HCT116 (cell line): ENCODE measurements around the gene KIF26B. TPM values are rescaled to one million over a fixed set of nuclear protein-coding genes. Genes with fewer than 3 reads are reported as not detected.

ENCODE experiments used
- ATAC-seq: fragments of 200-7000 bp; cut with Tn5 transposase; 2 replicates; pipeline ENCODE4 v1.9.1; 2020; ENCODE audit warnings: mild to moderate bottlenecking, moderate library complexity
- BruUV-seq: library from RNA; stranded (reverse); fragments of 400-500 nt; replicated peaks from 2 replicates; lab custom pipeline; 2021; lab: Mats Ljungman, UMichigan
- CTCF ChIA-PET: fragments of 300-600 bp; sonication (Branson Sonifier 250); formaldehyde crosslinking; loops from one replicate; lab custom pipeline; 2021; ENCODE audit warnings: antibody characterized with exemption; lab: Charles Lee
- POLR2A ChIA-PET: fragments of 300-600, 350-600 bp; sonication (Branson Sonifier 250); formaldehyde crosslinking; loops from one replicate; lab custom pipeline; 2021; ENCODE audit warnings: antibody characterized with exemption; lab: Charles Lee
- RAD21 ChIA-PET, 2 experiments: fragments of 300-600 bp; sonication (Branson Sonifier 250); formaldehyde crosslinking; loops; one replicate each; lab custom pipeline; 2023; ENCODE audit warnings: low total read pairs in 2 of 2; ENCODE audit not compliant: uncharacterized antibody in 2 of 2, unreplicated experiment in 2 of 2, low non-redundant PET in 1 of 2; lab: Charles Lee
- DNase-seq: peaks from one replicate; pipeline ENCODE4 v3.0.0-alpha.2; 2010; ENCODE audit warnings: low read depth, low spot score
- H2AFZ ChIP-seq: fragments of 200-600 bp; shearing (Covaris generic), sonication (generic); 2 replicates; pipeline ENCODE4 v1.6.1; 2017; ENCODE audit warnings: low read depth, mixed run types, mixed read lengths, antibody characterized with exemption, low read length; ENCODE audit not compliant: poor library complexity, severe bottlenecking
- H3K27ac ChIP-seq: 2 replicates; pipeline ENCODE4 v1.5.1; 2012; ENCODE audit warnings: low read depth, low read length
- H3K27me3 ChIP-seq: fragments of 200-600 bp; sonication (generic); 2 replicates; pipeline ENCODE4 v1.6.1; 2016; ENCODE audit warnings: mixed run types, low read length, mixed read lengths; ENCODE audit not compliant: insufficient read depth
- H3K36me3 ChIP-seq, 2 experiments: fragments of 200-500 bp in 1 of 2; fragments of 200-600 bp in 1 of 2; sonication (Bioruptor generic) in 1 of 2; sonication (generic) in 1 of 2; 2 replicates each; pipeline versions ENCODE4 v1.5.1 to v1.6.1; 2014 to 2016; ENCODE audit warnings: low read length in 2 of 2, inconsistent platforms in 1 of 2, mixed read lengths in 1 of 2, mixed run types in 1 of 2; ENCODE audit not compliant: insufficient read depth in 2 of 2, control insufficient read depth in 1 of 2
- H3K4me1 ChIP-seq, 2 experiments: fragments of 200-600 bp in 1 of 2; sonication (generic) in 1 of 2; 2 replicates each; pipeline versions ENCODE4 v1.5.1 to v1.6.1; 2012 to 2017; ENCODE audit warnings: low read length in 2 of 2, inconsistent platforms in 1 of 2, mild to moderate bottlenecking in 1 of 2, mixed read lengths in 1 of 2, mixed run types in 1 of 2, moderate library complexity in 1 of 2; ENCODE audit not compliant: insufficient read depth in 2 of 2, control insufficient read depth in 1 of 2
- H3K4me2 ChIP-seq: fragments of 200-600 bp; sonication (generic); 2 replicates; pipeline ENCODE4 v1.6.1; 2017; ENCODE audit warnings: mixed run types, low read length, mixed read lengths
- H3K4me3 ChIP-seq, 2 experiments: fragments of 200-600 bp in 1 of 2; sonication (generic) in 1 of 2; replicated peaks in 1 of 2; 2 replicates each; pipeline ENCODE4 v1.5.1; 2011 to 2016; ENCODE audit warnings: low read length in 2 of 2, control low read depth in 1 of 2, low read depth in 1 of 2, mild to moderate bottlenecking in 1 of 2, mixed read lengths in 1 of 2, mixed run types in 1 of 2
- H3K79me2 ChIP-seq: fragments of 200-600 bp; sonication (generic); 2 replicates; pipeline ENCODE4 v1.6.1; 2017; ENCODE audit warnings: mild to moderate bottlenecking, mixed run types, low read length, moderate library complexity, mixed read lengths; ENCODE audit not compliant: insufficient read depth
- H3K9ac ChIP-seq: fragments of 200-600 bp; sonication (generic); 2 replicates; pipeline ENCODE4 v1.6.1; 2016; ENCODE audit warnings: low read length, mixed read lengths
- H3K9me2 ChIP-seq: fragments of 200-600 bp; sonication (generic), shearing (Covaris generic); 2 replicates; pipeline ENCODE4 v1.6.1; 2017; ENCODE audit warnings: mixed run types, mild to moderate bottlenecking, moderate library complexity; ENCODE audit not compliant: insufficient read depth
- H3K9me3 ChIP-seq, 2 experiments: fragments of 200-500 bp in 1 of 2; fragments of 200-600 bp in 1 of 2; sonication (Bioruptor generic) in 1 of 2; sonication (generic) in 1 of 2; 2 replicates each; pipeline ENCODE4 v1.6.1; 2014 to 2017; ENCODE audit warnings: low read length in 2 of 2, mixed read lengths in 2 of 2, inconsistent platforms in 1 of 2, low read depth in 1 of 2, mild to moderate bottlenecking in 1 of 2, mixed run types in 1 of 2, moderate library complexity in 1 of 2; ENCODE audit not compliant: control insufficient read depth in 1 of 2, insufficient read depth in 1 of 2
- H4K20me1 ChIP-seq: fragments of 200-600 bp; sonication (generic), shearing (Covaris generic); 2 replicates; pipeline ENCODE4 v1.6.1; 2017; ENCODE audit warnings: mixed run types, mild to moderate bottlenecking, moderate library complexity; ENCODE audit not compliant: insufficient read depth
- CBX3 ChIP-seq: IDR thresholded peaks from 2 replicates; pipeline ENCODE4 v1.6.1; 2012; ENCODE audit warnings: low read depth
- EGR1 ChIP-seq: IDR thresholded peaks from 2 replicates; pipeline ENCODE4 v1.6.1; 2012; ENCODE audit warnings: low read depth
- EZH2 ChIP-seq: fragments of 200-600 bp; sonication (generic); IDR thresholded peaks from 2 replicates; pipeline ENCODE4 v1.6.1; 2017; ENCODE audit warnings: antibody characterized with exemption, mixed run types
- POLR2A ChIP-seq: IDR thresholded peaks from 2 replicates; pipeline ENCODE4 v1.7.0; 2011; ENCODE audit warnings: borderline replicate concordance; ENCODE audit not compliant: insufficient read depth, insufficient read length; ENCODE audit errors: extremely low read depth
- SIN3A ChIP-seq: IDR thresholded peaks from 2 replicates; pipeline ENCODE4 v1.6.1; 2012; ENCODE audit warnings: low read depth
- SP1 ChIP-seq: IDR thresholded peaks from 2 replicates; pipeline ENCODE4 v1.6.1; 2012; ENCODE audit warnings: low read depth
- SRF ChIP-seq: IDR thresholded peaks from 2 replicates; pipeline ENCODE4 v1.6.1; 2012; ENCODE audit warnings: low read depth
- YY1 ChIP-seq: IDR thresholded peaks from 2 replicates; pipeline ENCODE4 v1.6.1; 2011; ENCODE audit warnings: low read length, low read depth, moderate library complexity, mild to moderate bottlenecking; ENCODE audit not compliant: insufficient replicate concordance; ENCODE audit errors: extremely low read depth
- ZFX ChIP-seq: fragments of 450-650 bp; IDR thresholded peaks from 2 replicates; pipeline ENCODE4 v1.6.1; 2017
- intact Hi-C: fragments of 100-400 bp; cut with micrococcal nuclease; formaldehyde crosslinking; loops from 2 replicates; pipeline ENCODE4 v1.10.0; 2022
- total RNA-seq: library from RNA; stranded (reverse); gene quantifications from one replicate; pipeline ENCODE4 v1.2.1, GENCODE V29; 2021; ENCODE audit not compliant: unreplicated experiment
- TF ChIP-seq, protein P1 (sequence below): IDR thresholded peaks from 2 replicates; pipeline ENCODE4 v1.6.1; 2011; ENCODE audit warnings: mild to moderate bottlenecking, low read length, moderate library complexity; ENCODE audit not compliant: insufficient replicate concordance; ENCODE audit errors: extremely low read depth

KIF26B gene
- total RNA-seq, 1 experiment from 2014 or later: 0.49 TPM

DNA sequence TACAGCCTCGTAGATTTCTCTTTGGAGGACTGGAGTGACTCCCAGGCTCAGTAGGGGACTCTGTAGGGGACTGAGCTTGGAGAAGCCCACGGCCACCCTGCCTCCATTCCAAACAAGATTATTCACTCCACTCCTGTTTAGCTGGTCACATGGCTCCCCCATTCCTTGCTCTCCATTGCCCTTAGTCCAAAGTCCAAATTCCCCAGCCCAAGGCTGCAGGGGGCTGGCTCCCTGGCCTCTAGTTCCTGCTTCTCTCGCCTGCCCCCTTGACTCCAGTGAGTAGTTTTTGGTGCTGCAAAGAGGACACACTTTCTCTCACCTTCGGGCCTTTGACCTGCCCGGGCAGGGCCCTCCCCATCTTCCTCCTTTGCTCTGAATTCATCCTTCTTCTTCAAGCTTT, 403.3 kb downstream of the KIF26B start:
- CTCF ChIA-PET: no interaction called here
- H4K20me1 ChIP-seq: no peaks in the 10 kb centered on the region
- no peaks in the 10 kb centered on the region for H3K4me1 ChIP-seq
- RAD21 ChIA-PET: no interaction called here
- no peaks in the 10 kb centered on the region for H3K36me3 ChIP-seq
- ATAC-seq (no peak), DNase-seq (no peak)
- H2AFZ ChIP-seq: no peak overlapping the region
- H3K27ac ChIP-seq: no peak overlapping the region
- no peak overlapping the region for H3K4me3 ChIP-seq
- POLR2A ChIA-PET: no interaction called here
- H3K9me2 ChIP-seq: no peaks in the 10 kb centered on the region
- no TSS peak for BruUV-seq
- TF ChIP-seq EZH2 (no peak), SP1 (no peak), ZFX (no peak), CBX3 (no peak), SRF (no peak), EGR1 (no peak), POLR2A (no peak)
- intact Hi-C loops: no loop called here
- H3K4me2 ChIP-seq: no peak overlapping the region
- no peak overlapping the region for H3K9ac ChIP-seq
- H3K27me3 ChIP-seq: peaks cover 25% of the 10 kb centered on the region
- no peaks in the 10 kb centered on the region for H3K79me2 ChIP-seq
- H3K9me3 ChIP-seq: no peaks in the 10 kb centered on the region

DNA sequence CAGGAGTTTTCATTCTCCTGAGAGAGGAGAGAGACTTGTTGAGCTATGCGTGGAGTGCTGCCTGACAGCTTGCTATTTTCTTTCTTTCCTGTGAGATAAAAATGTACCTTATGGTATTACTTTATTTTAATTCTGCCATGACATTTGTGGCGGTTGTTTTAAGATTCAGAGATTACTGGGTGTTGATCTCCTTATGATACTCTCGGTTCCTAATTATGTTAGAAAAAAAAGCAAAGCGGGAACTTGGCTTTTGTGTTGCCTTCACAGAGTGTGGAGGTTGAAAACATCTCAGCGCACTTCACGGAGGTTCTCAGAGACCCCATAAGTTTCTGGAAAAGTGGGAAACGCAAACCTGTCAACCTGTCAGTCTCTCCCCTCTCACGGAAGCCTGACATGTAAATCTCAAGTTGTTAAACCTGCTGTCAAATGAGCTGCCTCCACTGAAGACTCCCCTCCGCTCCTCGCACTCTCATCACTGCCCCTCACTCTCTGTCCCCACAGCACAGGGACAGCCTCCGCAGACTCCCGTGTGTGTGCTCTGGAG, 405.6 kb downstream of the KIF26B start:
- Histone ChIP-seq H4K20me1 (no peaks in the 10 kb centered on the region), H2AFZ (no peak overlapping the region), H3K9me2 (no peaks in the 10 kb centered on the region), H3K9me3 (no peaks in the 10 kb centered on the region), H3K27ac (no peak overlapping the region), H3K4me3 (no peak overlapping the region), H3K36me3 (no peaks in the 10 kb centered on the region), H3K79me2 (no peaks in the 10 kb centered on the region), H3K4me1 (no peaks in the 10 kb centered on the region), H3K4me2 (no peak overlapping the region), H3K27me3 (peaks cover 5% of the 10 kb centered on the region), H3K9ac (no peak overlapping the region)
- no TSS peak for BruUV-seq
- no peak for TF ChIP-seq SIN3A
- TF ChIP-seq, protein P1, sequence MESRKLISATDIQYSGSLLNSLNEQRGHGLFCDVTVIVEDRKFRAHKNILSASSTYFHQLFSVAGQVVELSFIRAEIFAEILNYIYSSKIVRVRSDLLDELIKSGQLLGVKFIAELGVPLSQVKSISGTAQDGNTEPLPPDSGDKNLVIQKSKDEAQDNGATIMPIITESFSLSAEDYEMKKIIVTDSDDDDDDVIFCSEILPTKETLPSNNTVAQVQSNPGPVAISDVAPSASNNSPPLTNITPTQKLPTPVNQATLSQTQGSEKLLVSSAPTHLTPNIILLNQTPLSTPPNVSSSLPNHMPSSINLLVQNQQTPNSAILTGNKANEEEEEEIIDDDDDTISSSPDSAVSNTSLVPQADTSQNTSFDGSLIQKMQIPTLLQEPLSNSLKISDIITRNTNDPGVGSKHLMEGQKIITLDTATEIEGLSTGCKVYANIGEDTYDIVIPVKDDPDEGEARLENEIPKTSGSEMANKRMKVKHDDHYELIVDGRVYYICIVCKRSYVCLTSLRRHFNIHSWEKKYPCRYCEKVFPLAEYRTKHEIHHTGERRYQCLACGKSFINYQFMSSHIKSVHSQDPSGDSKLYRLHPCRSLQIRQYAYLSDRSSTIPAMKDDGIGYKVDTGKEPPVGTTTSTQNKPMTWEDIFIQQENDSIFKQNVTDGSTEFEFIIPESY: no peak
- no peak for TF ChIP-seq YY1
- RAD21 ChIA-PET: no interaction called here
- CTCF ChIA-PET: no interaction called here
- DNase-seq (no peak), ATAC-seq (no peak)
- intact Hi-C loops: no loop called here
- POLR2A ChIA-PET: no interaction called here
